Measurements from ENCODE around the gene SLBP. TPM values are rescaled to one million over a fixed set of nuclear protein-coding genes. Genes with fewer than 3 reads are reported as not detected.

The SLBP gene
- total and polyA plus RNA-seq, 2 donors (not counting 1 experiment from before 2014, with no cell fraction given) = 49.7 to 108 TPM

- H3K79me2 ChIP-seq (ENCODE audit: control insufficient read depth, insufficient read depth, low read length) = no peaks in the 10 kb centered on the region
- H3K4me2 ChIP-seq (ENCODE audit: extremely low read depth, insufficient read depth, low read length) = no peak overlapping the region
- no peak for TF ChIP-seq CTCF (conservative IDR thresholded peaks at IDR 0.05 in 1 of 2, IDR thresholded peaks at IDR 0.05 in 1 of 2; ENCODE audit: low read depth in 1 of 2, low read length in 2 of 2)
- DNase-seq (ENCODE audit: low read depth in 2 of 2) = no peak
- H3K36me3 ChIP-seq (ENCODE audit: control insufficient read depth, insufficient read depth, low read length) = peaks cover 42% of the 10 kb centered on the region
- H3K27ac ChIP-seq (ENCODE audit: insufficient read depth, low read length) = no peak overlapping the region
- peaks cover 2% of the 10 kb centered on the region for H3K9me3 ChIP-seq (ENCODE audit: control insufficient read depth, insufficient read depth, low read depth, low read length)
- H3K27me3 ChIP-seq (ENCODE audit: control insufficient read depth, insufficient read depth, low read length) = no peaks in the 10 kb centered on the region
- H2AFZ ChIP-seq (ENCODE audit: low read length) = no peak overlapping the region
- H4K20me1 ChIP-seq (ENCODE audit: control insufficient read depth, extremely low read depth, insufficient read depth, low read length) = no peaks in the 10 kb centered on the region
- no peak overlapping the region for H3K9ac ChIP-seq (ENCODE audit: insufficient read depth, low read length)
- H3K4me1 ChIP-seq (ENCODE audit: control insufficient read depth, extremely low read depth, insufficient read depth, low read length) = no peaks in the 10 kb centered on the region
- no peak overlapping the region for H3K4me3 ChIP-seq (replicated peaks in 1 of 4; ENCODE audit: control extremely low read depth in 1 of 4, insufficient read depth in 1 of 4, low read depth in 3 of 4, low read length in 4 of 4)
Measured at GRCh38 chr4:1739358-1739757, 27.2 kb upstream of the SLBP start.

GRCh38 chr4:1738410-1738809 lies 26.3 kb upstream of the SLBP start:
- H3K4me2 ChIP-seq (ENCODE audit: extremely low read depth, insufficient read depth, low read length) = no peak overlapping the region
- H3K4me3 ChIP-seq (replicated peaks in 1 of 4; ENCODE audit: control extremely low read depth in 1 of 4, insufficient read depth in 1 of 4, low read depth in 3 of 4, low read length in 4 of 4) = no peak overlapping the region
- no peak for DNase-seq (ENCODE audit: low read depth in 2 of 2)
- H3K9ac ChIP-seq (ENCODE audit: insufficient read depth, low read length) = no peak overlapping the region
- H3K27me3 ChIP-seq (ENCODE audit: control insufficient read depth, insufficient read depth, low read length) = no peaks in the 10 kb centered on the region
- peaks cover 2% of the 10 kb centered on the region for H3K9me3 ChIP-seq (ENCODE audit: control insufficient read depth, insufficient read depth, low read depth, low read length)
- H3K4me1 ChIP-seq (ENCODE audit: control insufficient read depth, extremely low read depth, insufficient read depth, low read length) = no peaks in the 10 kb centered on the region
- no peaks in the 10 kb centered on the region for H4K20me1 ChIP-seq (ENCODE audit: control insufficient read depth, extremely low read depth, insufficient read depth, low read length)
- H2AFZ ChIP-seq (ENCODE audit: low read length) = no peak overlapping the region
- no peak overlapping the region for H3K27ac ChIP-seq (ENCODE audit: insufficient read depth, low read length)
- TF ChIP-seq CTCF (conservative IDR thresholded peaks at IDR 0.05 in 1 of 2, IDR thresholded peaks at IDR 0.05 in 1 of 2; ENCODE audit: low read depth in 1 of 2, low read length in 2 of 2) = no peak
- no peak for TF ChIP-seq EZH2 (IDR thresholded peaks at IDR 0.05; ENCODE audit: low read length, missing control alignments)
- peaks cover 42% of the 10 kb centered on the region for H3K36me3 ChIP-seq (ENCODE audit: control insufficient read depth, insufficient read depth, low read length)
- no peaks in the 10 kb centered on the region for H3K79me2 ChIP-seq (ENCODE audit: control insufficient read depth, insufficient read depth, low read length)

GRCh38 chr4:1737666-1738065 lies 25.5 kb upstream of the SLBP start:
- H3K79me2 ChIP-seq (ENCODE audit: control insufficient read depth, insufficient read depth, low read length) = peaks cover 3% of the 10 kb centered on the region
- no peak overlapping the region for H2AFZ ChIP-seq (ENCODE audit: low read length)
- H3K4me2 ChIP-seq (ENCODE audit: extremely low read depth, insufficient read depth, low read length) = no peak overlapping the region
- TF ChIP-seq CTCF (conservative IDR thresholded peaks at IDR 0.05 in 1 of 2, IDR thresholded peaks at IDR 0.05 in 1 of 2; ENCODE audit: low read depth in 1 of 2, low read length in 2 of 2) = no peak
- TF ChIP-seq EZH2 (IDR thresholded peaks at IDR 0.05; ENCODE audit: low read length, missing control alignments) = no peak
- H3K4me3 ChIP-seq (replicated peaks in 1 of 4; ENCODE audit: control extremely low read depth in 1 of 4, insufficient read depth in 1 of 4, low read depth in 3 of 4, low read length in 4 of 4) = no peak overlapping the region
- no peak for DNase-seq (ENCODE audit: low read depth in 2 of 2)
- H3K27ac ChIP-seq (ENCODE audit: insufficient read depth, low read length) = no peak overlapping the region
- H3K36me3 ChIP-seq (ENCODE audit: control insufficient read depth, insufficient read depth, low read length) = peaks cover 43% of the 10 kb centered on the region
- no peaks in the 10 kb centered on the region for H3K27me3 ChIP-seq (ENCODE audit: control insufficient read depth, insufficient read depth, low read length)
- no peak overlapping the region for H3K9ac ChIP-seq (ENCODE audit: insufficient read depth, low read length)
- H4K20me1 ChIP-seq (ENCODE audit: control insufficient read depth, extremely low read depth, insufficient read depth, low read length) = no peaks in the 10 kb centered on the region
- H3K4me1 ChIP-seq (ENCODE audit: control insufficient read depth, extremely low read depth, insufficient read depth, low read length) = no peaks in the 10 kb centered on the region
- H3K9me3 ChIP-seq (ENCODE audit: control insufficient read depth, insufficient read depth, low read depth, low read length) = peaks cover 2% of the 10 kb centered on the region

Measured in fibroblast of lung (primary cell).